ENCODE results near the gene DIRAS1.
"Not testable (repeated sequence)": the region's sequence is repeated elsewhere in the genome, so short reads cannot be mapped to it uniquely, and the experiment has no call there.

Gene DIRAS1

DNA sequence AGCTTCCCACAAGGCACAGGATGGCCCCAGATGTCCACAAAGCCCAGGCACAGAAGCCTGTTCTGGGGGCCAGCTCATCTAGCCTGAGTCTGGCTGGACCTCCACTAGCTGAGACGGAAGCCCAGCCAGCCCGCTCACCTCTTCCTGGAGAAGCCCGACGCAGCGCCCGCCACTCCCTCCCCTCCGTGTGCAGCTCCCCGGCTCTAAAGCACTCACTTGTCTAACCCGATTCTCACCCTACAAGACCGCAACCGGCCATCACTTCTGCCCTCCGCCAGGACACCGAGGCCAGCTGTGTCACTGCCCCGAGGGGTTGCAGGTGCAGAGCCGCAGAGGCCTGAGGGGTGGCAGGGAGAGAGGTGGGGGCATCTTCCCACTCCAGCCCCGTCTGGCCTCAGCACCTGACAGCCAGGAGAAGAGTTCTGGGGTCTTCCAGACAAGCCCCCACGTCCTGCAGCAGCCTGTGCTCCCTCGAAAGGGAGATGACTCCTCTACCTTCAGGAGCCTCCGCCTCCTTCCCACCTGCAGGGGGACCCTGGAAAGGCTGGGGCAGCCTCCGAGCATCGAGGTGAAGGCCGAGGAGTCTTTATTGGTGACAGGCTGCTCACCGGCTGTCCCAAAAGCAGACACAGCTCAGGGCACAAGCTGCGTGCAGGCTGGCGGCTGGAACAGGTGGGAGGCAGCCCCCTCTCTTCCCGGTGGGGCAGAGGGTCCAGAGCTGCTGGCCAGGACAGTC lies 5.9 kb upstream of the DIRAS1 start:
- DNase-seq (ENCODE audit: low read depth in 2 of 2) = no peak

DNA sequence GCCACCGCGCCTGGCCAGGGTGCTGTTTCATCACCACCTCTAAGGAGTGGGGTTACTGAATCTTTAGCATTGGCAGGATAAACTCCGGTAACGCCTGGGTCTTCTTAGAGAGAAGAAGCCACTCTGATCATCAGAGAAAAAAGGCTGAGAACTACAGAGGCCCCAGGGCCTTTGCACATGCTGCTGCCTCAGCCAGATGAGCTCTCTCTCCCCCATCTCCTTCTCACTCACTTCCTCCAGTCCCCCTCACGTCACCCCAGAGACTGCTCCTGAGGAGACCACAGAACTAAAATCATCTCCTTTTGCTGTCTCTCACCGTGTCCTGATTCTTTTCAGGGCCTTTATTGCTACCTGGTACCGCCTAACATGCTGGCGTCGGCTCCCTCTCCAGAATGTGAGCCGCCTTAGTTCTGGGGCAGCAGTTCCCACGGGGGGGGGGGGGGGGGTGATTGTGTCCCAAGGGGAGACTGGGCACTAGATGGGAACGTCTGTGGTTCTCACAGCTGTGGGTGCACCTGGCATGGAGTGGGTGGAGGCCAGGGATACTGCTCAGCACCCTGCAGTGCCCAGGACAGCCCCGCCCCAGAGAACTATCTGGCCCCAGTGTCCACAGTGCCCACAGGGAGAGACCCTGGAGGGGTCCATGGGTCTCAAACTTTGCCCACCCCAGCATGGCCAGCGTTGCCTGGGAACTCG lies 5.1 kb upstream of the DIRAS1 start:
- no peak for DNase-seq (ENCODE audit: low read depth in 2 of 2)

DNA sequence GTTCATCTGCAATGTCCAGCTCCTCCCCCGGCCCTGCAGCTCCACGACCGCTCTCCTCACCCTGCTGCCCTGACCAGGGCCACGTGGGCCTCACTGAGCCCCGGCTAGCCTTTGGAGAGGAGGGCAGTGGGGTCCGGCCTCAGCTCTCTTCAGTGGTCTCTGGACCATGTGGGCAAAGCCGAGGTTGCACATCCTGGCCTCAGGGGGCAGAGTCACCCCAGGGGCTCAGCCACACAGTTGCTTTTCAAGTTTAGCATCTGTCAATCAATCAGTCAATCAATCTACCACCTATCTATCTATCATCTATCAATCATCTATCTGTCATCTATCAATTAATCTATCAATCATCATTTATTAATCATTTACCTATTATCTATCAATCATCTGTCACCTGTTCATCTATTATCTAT lies 3.0 kb upstream of the DIRAS1 start:
- DNase-seq (ENCODE audit: low read depth in 2 of 2) = no peak

DNA sequence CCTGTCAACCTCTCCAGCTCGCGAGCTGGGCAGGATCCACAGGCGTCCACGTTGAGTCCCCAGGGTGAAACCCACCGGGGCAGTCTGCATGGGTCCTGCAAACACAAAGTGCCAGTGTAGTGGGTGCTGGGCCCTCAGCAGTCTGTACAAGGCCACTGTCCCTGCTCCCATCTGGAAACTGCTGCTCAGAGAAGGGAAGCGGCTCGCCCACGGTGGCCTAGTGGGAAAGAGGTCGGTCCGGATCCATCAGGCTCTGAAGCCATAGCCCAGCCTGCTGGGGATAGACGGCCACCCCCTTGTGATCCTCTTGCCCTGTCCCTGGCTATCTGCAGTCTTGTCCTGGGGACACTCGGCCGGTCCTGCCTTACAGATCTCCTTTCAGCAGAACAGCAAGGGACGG lies 2.6 kb upstream of the DIRAS1 start:
- no peak for DNase-seq (ENCODE audit: low read depth in 2 of 2)

DNA sequence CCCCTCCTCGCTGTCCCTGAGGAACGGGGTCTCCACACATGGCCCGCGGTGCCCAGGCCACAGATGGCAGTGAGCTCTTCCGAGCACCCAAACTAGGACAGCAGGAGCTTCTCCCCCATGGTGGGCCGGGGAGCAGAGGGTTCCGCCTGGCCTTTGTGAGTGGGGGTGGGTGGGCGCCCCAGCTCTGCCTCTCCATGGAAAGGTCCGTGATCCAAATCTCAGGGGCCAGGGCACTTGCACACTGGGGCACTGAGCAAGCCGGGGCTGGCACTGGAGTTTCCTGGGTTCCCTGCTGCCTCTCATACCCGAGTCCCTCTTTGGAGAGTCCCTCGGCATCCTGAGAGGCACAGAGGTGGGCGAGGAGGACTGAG lies 2.2 kb upstream of the DIRAS1 start:
- no peak for DNase-seq (ENCODE audit: low read depth in 2 of 2)

DNA sequence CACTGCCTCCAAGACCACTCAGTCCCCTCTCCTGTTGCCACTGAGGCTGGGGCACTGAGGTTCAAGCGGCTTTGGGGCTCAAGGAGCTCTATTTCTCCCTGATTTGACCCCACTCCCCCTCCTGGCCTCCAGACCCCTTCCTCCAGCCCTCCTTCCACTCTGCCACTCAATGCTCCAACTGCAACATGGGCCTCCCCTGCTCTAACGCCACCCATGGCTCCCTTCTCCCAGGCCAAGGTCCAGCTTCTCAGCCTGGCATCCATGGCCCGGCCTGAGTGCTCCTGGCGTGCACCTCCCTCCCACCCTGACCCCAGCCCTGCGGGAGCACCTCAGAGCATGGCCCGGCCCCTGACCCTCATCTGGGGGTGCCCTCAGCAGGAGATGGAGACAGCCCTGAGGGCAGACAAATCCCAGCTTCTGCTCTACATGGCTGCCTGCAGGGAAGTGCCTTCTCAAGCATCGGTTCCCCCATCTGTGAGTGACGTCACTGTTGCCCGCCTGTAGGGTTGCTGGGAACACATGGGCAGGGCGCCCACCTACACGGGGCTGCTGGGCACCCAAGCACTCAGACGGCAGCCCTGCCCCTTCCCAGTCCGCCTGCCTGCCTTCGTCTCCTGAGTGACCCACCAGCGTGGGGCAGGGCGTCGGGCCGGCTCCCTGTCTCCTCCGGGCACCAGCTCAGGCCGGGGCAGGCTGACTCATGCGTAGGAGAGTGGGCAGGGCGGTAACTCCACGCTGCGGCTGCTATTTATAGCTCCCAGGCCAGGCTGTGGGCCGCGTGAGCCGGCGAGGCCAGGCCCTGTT lies 1.6 kb upstream of the DIRAS1 start:
- DNase-seq (ENCODE audit: low read depth in 2 of 2) = no peak

DNA sequence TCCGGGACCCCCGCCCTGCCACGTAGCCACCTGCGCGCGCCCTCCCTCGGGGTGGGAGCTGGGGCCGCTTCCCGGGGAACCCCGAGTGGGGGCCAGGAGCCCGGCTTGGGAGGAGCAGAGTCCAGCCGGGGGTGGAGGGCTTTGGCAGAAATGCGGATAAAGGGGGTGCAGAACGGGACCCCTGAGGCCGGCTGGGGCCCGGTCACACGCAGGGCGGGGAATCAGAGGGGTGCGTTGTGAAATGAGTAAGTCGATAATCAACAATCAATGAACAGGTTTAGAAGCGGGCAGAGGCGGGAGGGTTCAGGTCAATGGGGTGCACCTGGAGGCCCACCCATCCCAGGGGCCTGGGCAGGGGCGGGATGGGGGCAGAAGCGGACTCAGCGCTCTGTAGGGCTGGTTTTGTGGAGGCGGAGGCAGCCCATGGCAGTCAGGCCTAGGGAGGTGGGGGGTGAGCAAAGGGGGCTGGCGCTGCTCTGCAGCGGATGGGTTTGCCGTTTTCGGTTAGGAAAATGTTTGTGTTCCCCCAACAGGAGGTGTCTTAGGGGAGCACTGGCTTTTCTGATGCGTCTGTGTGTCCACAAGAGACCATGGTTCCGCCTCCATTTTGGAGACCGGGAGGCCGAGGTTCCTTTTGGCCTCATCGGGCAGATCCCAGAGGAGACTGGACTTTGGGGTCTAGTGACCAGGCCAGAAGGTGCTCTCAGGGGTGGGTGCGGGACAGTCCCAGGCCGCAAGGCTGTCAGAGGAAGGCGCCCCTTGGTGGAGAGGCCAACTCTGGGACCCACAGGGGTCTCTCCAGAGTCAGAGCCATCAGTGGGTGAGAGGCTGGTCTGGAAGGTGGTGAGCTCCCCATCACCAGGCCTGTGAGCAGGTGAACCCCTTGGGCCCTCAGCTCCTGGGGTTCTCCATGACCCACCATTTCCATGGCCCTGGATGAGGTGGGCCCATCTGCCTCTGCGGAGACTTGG lies 683 bp upstream of the DIRAS1 start:
- no peak for DNase-seq (ENCODE audit: low read depth in 2 of 2)

DNA sequence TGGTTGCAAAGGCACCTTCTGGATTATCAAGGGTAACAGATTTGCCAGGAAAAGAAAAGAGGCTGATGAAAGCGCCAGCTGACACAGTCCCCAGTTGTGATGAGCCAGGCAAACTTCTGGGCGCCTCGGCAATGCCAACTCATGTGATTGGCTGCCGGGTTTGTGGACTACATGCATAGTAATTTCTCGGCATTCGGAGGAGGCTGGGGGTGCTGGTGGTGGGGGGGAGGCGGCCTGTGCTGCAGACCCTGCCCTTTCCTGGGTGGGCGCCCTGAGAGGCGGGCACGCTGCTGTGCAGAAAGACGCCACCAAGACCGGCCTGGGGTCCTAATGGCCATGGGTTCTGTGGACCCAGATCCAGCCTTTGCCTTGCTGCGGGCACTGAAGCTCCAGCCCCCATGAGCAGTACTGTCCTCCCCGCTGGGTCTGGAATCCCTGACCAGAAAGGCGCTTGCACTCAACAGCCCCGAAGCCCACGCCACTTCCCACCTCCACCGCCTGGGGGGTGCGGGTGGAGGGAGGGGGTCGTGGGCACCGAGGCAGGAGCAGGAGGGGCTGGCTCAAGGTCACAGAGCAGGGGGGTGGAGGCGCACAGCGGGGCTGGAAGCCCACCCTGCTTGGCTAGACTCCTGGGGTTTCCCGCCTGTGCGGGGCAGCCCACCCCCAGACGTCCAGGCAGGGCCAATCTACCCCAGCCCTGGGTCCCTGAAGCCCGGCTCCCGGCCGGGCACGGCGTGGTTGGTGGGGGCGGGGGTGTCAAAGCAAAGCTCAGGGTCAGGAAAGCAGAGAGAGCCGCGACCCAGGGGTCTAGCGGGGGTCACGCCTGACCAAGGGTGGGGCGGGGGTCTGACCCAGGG lies 1.0 kb downstream of the DIRAS1 start:
- no peak for DNase-seq (ENCODE audit: low read depth in 2 of 2)

DNA sequence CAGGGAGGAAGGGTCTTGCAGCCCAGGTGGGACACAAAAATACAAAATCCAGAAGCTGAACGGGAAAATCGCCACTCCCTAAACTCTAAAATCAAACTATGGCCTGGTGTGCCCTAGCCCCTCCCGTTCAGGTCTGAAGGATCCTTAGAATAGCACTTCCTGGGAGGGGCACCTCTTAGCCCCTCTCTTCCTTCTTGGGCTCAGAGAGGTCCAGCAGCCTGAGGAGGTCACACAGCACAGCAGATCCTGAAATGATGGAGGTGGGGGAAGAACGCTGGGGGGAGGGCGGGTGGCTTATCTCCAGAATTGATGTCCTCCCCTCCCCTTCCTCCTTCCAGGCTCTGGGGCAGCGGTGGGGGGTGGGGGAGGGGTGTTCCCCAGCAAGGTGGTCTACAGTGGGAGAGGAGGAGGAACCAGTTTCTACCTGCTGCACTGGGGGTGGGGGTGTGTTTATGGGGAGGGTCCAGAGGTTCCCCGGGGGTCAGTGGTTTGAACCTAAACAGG lies 1.9 kb downstream of the DIRAS1 start:
- no peak for DNase-seq (ENCODE audit: low read depth in 2 of 2)

DNA sequence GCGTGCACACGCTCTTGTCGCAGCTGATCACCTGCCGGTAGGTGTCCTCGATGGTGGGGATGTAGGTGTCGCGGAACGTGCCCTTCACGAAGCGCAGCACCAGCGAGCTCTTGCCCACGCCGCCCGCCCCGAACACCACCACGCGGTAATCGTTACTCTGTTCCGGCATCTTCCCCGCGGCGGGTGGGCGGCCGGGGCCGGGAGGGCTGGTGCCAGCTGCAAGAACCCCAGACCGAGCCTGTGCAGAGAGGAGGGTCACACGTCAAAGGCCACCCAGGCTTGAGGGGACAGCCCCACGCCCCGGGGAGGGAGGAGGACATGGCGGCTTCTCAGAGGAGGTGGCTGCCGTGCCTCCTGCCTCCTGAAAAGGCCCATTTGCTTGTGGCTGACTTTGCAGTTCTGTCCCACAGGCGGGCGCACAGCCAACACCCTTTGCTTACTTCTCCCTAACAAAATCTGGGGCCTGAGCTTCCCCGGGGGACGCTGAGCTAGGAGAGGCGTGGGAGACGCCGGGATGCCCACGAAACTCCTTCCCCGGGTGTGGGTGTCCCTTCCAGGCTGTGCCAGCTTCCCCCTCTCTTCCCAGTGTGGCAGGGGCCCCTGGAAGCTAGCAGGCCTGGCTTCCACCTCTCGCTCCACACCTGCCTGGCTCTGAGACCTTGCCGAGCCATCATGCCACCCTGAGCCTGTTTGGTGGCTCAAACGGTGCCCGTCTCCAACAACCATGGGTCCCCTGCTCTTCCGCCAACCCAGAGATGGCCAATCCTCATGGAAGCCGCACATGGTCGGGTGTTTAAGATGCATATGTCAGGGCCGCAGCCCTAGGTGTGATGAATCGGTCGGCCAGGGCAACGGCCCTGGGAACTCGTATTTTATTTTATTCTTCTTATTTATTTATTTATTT lies 3.3 kb downstream of the DIRAS1 start:
- no peak for DNase-seq (ENCODE audit: low read depth in 2 of 2)

DNA sequence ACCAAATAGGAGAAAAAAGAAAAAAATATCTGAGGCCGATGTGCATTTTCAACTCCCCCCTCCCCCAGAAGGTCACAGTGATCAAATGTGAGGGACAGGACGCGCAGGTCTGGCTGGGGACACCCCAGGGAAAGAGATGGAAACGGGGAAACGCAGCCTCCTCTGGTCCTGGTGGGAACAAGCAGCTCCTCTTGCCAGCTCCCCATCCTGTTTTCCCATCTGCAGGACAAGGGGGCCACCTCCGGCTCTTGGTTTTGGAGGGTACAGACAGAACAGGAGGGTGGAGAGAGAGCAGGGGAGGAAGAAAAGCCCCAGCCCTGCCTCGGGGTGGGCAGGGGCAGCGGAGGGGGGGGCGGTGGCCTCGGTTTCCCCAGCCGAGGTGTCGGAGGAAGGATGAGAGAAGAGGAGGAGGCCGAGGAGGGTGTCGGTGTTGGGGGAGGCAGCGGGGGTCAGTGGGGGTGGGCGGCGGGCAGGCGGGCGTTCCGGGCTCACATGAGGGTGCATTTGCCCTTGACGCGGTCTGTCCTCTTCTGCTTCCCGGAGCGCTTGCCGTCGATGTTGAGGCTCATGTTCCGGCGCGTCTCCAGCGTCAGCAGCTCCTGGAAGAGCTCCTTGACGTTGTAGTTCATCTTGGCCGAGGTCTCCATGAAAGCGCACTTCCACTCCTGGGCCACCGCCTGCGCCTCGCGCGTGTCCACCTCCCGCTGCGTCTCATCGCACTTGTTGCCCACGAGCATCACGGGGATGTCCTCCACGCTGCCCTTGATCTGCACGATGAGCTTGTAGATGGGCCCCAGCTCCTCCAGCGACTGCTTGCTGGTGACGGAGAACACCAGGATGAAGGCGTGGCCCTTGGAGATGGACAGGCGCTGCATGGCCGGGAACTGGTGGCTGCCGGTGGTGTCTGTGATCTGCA lies 4.2 kb downstream of the DIRAS1 start:
- DNase-seq (ENCODE audit: low read depth in 2 of 2) = no peak

DNA sequence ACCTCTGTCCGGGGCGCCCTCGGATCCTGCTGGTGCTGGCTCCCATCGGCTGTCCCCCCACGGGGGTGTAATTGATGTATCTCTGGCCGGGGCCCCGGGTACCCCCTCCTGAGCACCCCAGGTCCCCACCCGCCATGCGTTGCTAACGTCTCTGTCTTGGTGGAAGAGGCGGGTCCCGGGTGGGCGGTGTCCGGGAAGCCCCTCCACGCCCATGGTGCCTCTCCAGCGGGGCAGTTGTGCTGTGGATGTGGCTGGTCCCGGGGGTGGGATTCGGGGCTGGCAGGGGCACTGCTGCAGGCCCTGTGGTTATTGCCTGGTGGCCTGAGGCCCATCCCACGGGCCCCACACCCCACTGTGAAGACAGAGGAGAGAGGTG lies 4.9 kb downstream of the DIRAS1 start:
- no peak for DNase-seq (ENCODE audit: low read depth in 2 of 2)

DNA sequence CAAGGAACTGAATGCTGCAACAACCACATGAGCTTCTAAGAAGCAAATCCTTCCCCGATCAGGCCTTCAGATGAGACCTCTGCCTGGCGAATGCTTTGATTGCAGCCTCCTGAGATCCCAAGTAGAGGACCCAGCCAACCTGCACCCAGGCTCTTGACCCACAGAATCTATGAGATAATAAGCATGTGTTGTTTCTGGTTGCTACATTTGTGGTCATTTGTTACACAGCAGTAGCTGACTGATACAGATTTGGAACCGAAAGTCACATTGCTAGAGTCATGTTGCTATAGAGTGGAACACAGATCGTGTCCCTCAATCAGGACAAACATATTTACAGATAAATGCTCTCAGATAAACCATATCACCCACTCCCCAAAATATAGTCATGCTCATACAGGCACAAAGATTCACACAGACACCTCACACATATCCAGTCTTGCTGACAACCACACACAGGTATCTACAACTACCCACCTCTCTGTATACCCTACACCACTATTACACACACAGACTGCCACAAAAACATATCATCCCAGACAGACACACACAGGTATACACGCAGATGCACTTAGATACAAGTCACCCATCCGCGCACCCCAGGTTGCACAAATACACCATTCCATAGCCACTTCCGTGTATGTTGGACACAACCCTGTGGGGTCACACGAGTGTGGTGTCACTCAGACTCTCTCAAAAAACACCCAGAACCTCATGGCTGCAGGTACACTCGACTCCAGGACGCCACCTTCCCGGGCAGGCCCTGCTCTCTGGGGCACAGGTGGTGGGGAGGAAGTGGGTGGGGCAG lies 5.5 kb downstream of the DIRAS1 start:
- no peak for DNase-seq (ENCODE audit: low read depth in 2 of 2)

DNA sequence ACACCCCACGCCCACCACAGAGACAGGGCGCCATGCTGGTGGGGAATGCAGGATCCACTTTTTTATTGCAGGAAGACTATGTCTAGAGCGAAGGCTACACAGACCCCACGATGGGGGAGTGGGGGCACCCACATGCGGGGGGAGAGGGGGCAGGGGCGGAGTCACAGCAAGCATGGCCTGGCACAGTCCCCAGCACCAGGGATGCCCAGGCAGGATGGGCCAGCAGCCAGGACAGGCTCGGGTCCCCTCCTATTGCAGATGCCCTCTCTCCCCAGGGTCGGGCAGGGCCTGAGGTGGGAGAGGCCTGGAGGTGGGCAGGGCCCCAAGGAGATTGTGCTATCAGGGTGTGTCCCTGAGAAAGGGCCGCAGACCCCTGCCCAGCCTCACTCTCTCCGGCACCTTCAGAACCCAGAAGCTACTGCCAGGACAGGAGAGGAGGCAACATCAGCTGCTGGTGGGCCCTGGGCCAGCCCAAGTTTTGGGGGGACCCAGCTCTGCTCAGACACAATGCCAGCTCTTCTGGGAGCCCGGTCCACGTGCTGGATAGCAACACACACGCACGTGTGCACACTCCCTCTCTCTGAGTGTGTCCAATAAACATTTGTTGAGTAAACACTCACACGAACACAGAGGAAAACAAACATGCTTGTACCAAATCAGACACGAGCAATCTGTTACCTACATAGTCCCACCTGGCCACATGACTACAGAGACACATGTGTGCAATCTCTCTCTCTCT lies 6.5 kb downstream of the DIRAS1 start:
- DNase-seq (ENCODE audit: low read depth in 2 of 2) = no peak

DNA sequence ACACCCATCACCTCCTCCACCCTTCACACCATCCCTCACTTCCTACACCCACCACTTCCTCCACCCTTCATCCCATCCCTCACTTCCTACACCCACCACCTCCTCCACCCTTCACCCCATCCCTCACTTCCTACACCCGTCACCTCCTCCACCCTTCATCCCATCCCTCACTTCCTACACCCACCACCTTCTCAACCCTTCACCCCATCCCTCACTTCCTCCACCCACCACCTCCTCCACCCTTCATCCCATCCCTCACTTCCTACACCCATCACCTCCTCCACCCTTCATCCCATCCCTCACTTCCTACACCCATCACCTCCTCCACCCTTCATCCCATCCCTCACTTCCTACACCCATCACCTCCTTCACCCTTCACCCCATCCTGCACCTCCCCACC lies 7.1 kb downstream of the DIRAS1 start:
- not testable (repeated sequence) for DNase-seq (ENCODE audit: low read depth in 2 of 2)

DNA sequence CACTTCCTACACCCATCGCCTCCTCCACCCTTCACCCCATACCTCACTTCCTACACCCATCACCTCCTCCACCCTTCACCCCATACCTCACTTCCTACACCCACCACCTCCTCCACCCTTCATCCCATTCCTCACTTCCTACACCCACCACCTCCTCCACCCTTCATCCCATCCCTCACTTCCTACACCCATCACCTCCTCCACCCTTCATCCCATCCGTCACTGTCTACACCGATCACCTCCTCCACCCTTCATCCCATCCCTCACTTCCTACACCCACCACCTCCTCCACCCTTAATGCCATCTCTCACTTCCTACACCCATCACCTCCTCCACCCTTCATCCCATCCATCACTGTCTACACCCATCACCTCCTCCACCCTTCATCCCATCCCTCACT lies 8.0 kb downstream of the DIRAS1 start:
- DNase-seq (ENCODE audit: low read depth in 2 of 2) = not testable (repeated sequence)

DNA sequence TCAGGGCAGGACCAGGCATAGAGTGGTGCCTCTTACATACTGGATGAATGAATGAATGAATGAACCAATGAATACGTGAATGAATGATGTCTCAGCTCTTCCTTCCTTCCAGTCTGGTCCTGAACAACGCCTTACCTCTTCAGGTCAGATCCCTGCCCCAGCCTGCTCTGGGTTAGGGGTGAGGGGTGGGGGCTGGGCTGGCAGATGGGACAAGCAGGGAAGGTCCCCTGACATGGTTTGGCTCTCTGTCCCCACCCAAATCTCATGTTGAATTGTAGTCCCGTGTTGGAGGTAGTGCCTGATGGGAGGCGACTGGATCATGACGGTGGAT lies 9.3 kb downstream of the DIRAS1 start:
- no peak for DNase-seq (ENCODE audit: low read depth in 2 of 2)

Data from stimulated activated CD4-positive, alpha-beta T cell treated with anti-CD3 and anti-CD28 coated beads, Interleukin-15, amount 100 ng/mL, for 48 hours (primary cell).